ENCODE data around the gene RNF113B.

DNA sequence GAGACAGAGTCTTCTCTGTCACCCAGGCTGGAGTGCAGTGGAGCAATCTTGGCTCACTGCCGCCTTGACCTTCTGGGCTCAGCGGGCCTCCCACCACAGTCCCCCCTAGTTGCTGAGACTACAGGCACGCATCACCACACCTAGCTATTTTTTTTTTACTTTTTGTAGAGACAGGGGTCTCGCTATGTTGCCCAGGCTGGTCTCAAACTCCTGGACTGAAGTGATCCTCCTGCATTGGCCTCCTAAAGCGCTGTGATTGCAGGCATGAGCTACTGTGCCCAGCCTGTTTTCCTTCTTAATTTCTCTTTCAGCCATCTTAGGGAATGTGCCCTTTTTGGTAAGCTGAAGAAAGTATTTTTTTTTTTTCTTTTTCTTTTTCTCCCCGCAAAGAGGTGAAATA lies 42.6 kb upstream of the RNF113B start:
- TF ChIP-seq, protein P1, sequence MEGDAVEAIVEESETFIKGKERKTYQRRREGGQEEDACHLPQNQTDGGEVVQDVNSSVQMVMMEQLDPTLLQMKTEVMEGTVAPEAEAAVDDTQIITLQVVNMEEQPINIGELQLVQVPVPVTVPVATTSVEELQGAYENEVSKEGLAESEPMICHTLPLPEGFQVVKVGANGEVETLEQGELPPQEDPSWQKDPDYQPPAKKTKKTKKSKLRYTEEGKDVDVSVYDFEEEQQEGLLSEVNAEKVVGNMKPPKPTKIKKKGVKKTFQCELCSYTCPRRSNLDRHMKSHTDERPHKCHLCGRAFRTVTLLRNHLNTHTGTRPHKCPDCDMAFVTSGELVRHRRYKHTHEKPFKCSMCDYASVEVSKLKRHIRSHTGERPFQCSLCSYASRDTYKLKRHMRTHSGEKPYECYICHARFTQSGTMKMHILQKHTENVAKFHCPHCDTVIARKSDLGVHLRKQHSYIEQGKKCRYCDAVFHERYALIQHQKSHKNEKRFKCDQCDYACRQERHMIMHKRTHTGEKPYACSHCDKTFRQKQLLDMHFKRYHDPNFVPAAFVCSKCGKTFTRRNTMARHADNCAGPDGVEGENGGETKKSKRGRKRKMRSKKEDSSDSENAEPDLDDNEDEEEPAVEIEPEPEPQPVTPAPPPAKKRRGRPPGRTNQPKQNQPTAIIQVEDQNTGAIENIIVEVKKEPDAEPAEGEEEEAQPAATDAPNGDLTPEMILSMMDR (conservative IDR thresholded peaks at IDR 0.05) = no peak
- no peak for TF ChIP-seq EZH2 (IDR thresholded peaks at IDR 0.05; ENCODE audit: low read depth)

Data from PC-9 (cell line).